A673 (cell line): ENCODE results near the gene NME2. TPM values are rescaled to one million over a fixed set of nuclear protein-coding genes. Genes with fewer than 3 reads are reported as not detected.
A peak's percentile ranks its signal among the peaks of the same experiment; 100 is the strongest.

Source experiments
- Bru-seq: library from RNA; stranded (reverse); fragments of 400-500 nt; gene quantifications from one replicate; lab custom pipeline; 2021; lab: Mats Ljungman, UMichigan
- BruChase-seq, 2 experiments: library from RNA; stranded (reverse); fragments of 400-500 nt; gene quantifications; one replicate each; lab custom pipeline; 2021; lab: Mats Ljungman, UMichigan
- BruUV-seq: library from RNA; stranded (reverse); fragments of 400-500 nt; replicated peaks from 2 replicates; lab custom pipeline; 2021; lab: Mats Ljungman, UMichigan
- CTCF ChIA-PET: fragments of 300-600 bp; sonication (Branson Sonifier 250); formaldehyde crosslinking; loops from one replicate; lab custom pipeline; 2022; ENCODE audit warnings: antibody characterized with exemption; lab: Charles Lee
- POLR2A ChIA-PET: fragments of 300-600 bp; sonication (Branson Sonifier 250); formaldehyde crosslinking; loops from one replicate; lab custom pipeline; 2022; ENCODE audit warnings: antibody characterized with exemption; ENCODE audit not compliant: low non-redundant PET; lab: Charles Lee
- DNase-seq: peaks from one replicate; pipeline ENCODE4 v3.0.0-alpha.2; 2015; ENCODE audit warnings: low spot score
- H3K27ac ChIP-seq: fragments of 200-600 bp; sonication (generic); 2 replicates; pipeline ENCODE4 v1.5.1; 2016; ENCODE audit warnings: mixed run types, low read depth, mild to moderate bottlenecking, mixed read lengths, antibody characterized with exemption, low read length; ENCODE audit not compliant: poor library complexity, severe bottlenecking
- H3K27me3 ChIP-seq: fragments of 200-600 bp; sonication (generic); replicated peaks from 2 replicates; pipeline ENCODE4 v1.6.1; 2017; ENCODE audit warnings: mixed run types, low read depth, mild to moderate bottlenecking, mixed read lengths, antibody characterized with exemption, low read length; ENCODE audit not compliant: insufficient read depth, poor library complexity
- H3K36me3 ChIP-seq: fragments of 200-600 bp; sonication (generic); 2 replicates; pipeline ENCODE4 v1.6.1; 2016; ENCODE audit warnings: mixed run types, mild to moderate bottlenecking, mixed read lengths, antibody characterized with exemption, low read length; ENCODE audit not compliant: insufficient read depth, poor library complexity, severe bottlenecking
- H3K4me1 ChIP-seq: fragments of 200-600 bp; sonication (generic); 2 replicates; pipeline ENCODE4 v1.6.1; 2017; ENCODE audit warnings: mixed run types, mild to moderate bottlenecking, mixed read lengths, antibody characterized with exemption, low read length; ENCODE audit not compliant: insufficient read depth, poor library complexity, severe bottlenecking
- H3K4me3 ChIP-seq: fragments of 200-600 bp; sonication (generic); 2 replicates; pipeline ENCODE4 v1.5.1; 2016; ENCODE audit warnings: low read depth, mixed run types, mild to moderate bottlenecking, mixed read lengths, low read length; ENCODE audit not compliant: poor library complexity, severe bottlenecking
- H3K9me3 ChIP-seq: fragments of 200-600 bp; sonication (generic); 2 replicates; pipeline ENCODE4 v1.6.1; 2016; ENCODE audit warnings: mixed run types, low read depth, mild to moderate bottlenecking, mixed read lengths, antibody characterized with exemption, low read length; ENCODE audit not compliant: poor library complexity, severe bottlenecking
- CTCF ChIP-seq: fragments of 300-800, 200-600 bp; sonication (generic); conservative IDR thresholded peaks from 2 replicates; pipeline ENCODE4 v1.5.1; 2017; ENCODE audit warnings: low read depth, mild to moderate bottlenecking, antibody characterized with exemption, low read length, moderate library complexity, mixed read lengths
- EZH2 ChIP-seq: fragments of 200-600 bp; sonication (generic); IDR thresholded peaks from 2 replicates; pipeline ENCODE4 v1.6.1; 2017; ENCODE audit warnings: borderline replicate concordance, low read depth, mild to moderate bottlenecking, mixed read lengths, antibody characterized with exemption, low read length; ENCODE audit not compliant: poor library complexity, severe bottlenecking
- intact Hi-C: fragments of 100-400 bp; cut with micrococcal nuclease; formaldehyde crosslinking; loops from one replicate; pipeline ENCODE4 v1.10.0; 2022; ENCODE audit not compliant: unreplicated experiment
- long read RNA-seq: library from polyadenylated mRNA; stranded (forward); transcript quantifications from one replicate; pipeline ENCODE4 v2.0.0, GENCODE V29; 2022
- total RNA-seq: library from RNA; stranded (reverse); gene quantifications from 2 replicates; pipeline ENCODE4 v1.2.3, GENCODE V29; 2021

Gene NME2
- 776 and 780 TPM in 2 replicates for total RNA-seq
- Bru-seq, nascent RNA = percentile 83 among the genes with signal in this experiment
- BruChase-seq, experiment 1, labeled RNA remaining after a 2-hour chase = percentile 81 among the genes with signal in this experiment
- BruChase-seq, experiment 2, labeled RNA remaining after a 6-hour chase = percentile 89 among the genes with signal in this experiment
- long read RNA-seq, transcript NME2-202 (4 exons, 866 nt) = minor isoform, 45 of 500 reads
- long read RNA-seq, transcript NME2-204 (5 exons, 749 nt) = minor isoform, 17 of 500 reads
- long read RNA-seq, transcript NME2-201 (4 exons, 568 nt) = minor isoform, 15 of 500 reads
- long read RNA-seq, transcript NME2-205 (5 exons, 826 nt) = major isoform, 403 of 500 reads
- long read RNA-seq, partial matches to known transcripts = 0 of 500 reads
- long read RNA-seq, other reads (novel, unspliced or antisense) = 10 of 500 reads

GRCh38 chr17:51166198-51166986 lies at the start of gene NME2:
NME2 (plus strand) TSS chr17:51166411; CDS start chr17:51166831, 420 bp downstream.
- Histone ChIP-seq H3K4me3 (peak within 1 kb of the TSS; percentile 64), H3K27ac (peak within 1 kb of the TSS; percentile 82), H3K36me3 (peaks cover 54% of the 10 kb centered on the region), H3K4me1 (peaks cover 17% of the 10 kb centered on the region), H3K27me3 (no peaks in the 10 kb centered on the region), H3K9me3 (no peaks in the 10 kb centered on the region)
- no TSS peak for BruUV-seq
- peak; percentile 82 for DNase-seq
- POLR2A ChIA-PET = interaction anchor here (0.6 kb wide), 1 partner anchor 459 kb away, joined by 4 read pairs; no protein-coding TSS in a partner anchor
- CTCF ChIA-PET = interaction anchor here (0.9 kb wide), 1 partner anchor 13 kb away, joined by 3 read pairs; the partner anchor contains the start of gene NME1
- TF ChIP-seq EZH2 (no peak), CTCF (no peak)
- intact Hi-C loops = loop anchor here (5.0 kb wide), 1 partner anchor 299 kb away; the partner anchor contains the start of gene TOB1

DNA sequence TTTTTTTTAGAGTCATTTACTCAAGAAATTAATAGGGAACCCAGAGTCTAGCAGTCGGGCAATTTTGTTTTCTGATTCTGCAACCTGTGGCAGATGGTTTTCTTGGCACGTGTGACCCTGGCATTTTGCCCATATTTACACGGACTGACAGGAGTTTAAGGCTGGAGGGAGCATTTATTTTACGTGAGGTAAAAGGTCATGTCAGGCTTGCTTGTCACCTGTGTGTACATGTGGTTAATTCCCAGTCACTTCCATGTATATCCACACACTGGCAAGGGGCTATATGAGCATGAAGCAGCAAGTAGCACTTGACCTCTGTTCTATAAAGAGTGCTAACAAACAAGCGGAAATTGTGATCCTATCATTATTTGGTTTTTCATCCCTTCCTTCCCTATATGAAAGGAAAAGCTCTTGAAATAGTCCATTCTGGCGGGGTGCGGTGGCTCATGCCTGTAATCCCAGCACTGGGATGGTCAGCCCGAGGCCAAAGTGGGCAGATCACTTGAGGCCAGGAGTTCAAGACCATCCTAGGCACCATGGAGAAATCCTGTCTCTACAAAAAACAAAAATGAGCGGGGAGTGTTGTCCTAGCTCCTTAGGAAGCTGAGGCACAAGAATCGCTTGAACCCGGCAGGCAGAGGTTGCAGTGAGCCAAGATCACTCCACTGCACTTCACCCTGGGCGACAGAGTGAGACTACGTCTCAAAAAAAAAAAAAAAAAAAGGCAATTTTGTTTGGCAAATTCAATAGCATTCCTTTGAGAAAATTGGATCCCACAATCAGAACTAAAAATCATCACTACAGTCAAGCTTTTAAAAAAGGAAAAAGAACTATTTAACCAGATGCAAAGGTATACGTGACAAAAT lies 47.6 kb upstream of the NME2 start:
- no peaks in the 10 kb centered on the region for H3K9me3 ChIP-seq
- no peak overlapping the region for H3K27ac ChIP-seq
- peak overlapping the region; percentile 100 for H3K4me3 ChIP-seq
- H3K4me1 ChIP-seq = peaks cover 19% of the 10 kb centered on the region
- H3K36me3 ChIP-seq = no peaks in the 10 kb centered on the region
- DNase-seq = no peak
- POLR2A ChIA-PET = interaction anchor here (0.6 kb wide), 1 partner anchor 11 kb away, joined by 5 read pairs; no protein-coding TSS in a partner anchor
- no TSS peak for BruUV-seq
- no peaks in the 10 kb centered on the region for H3K27me3 ChIP-seq
- CTCF ChIA-PET = no interaction called here
- TF ChIP-seq CTCF (no peak), EZH2 (no peak)
- intact Hi-C loops = no loop called here
